SK-N-SH (cell line): ENCODE results near the gene TCF3.

ENCODE experiments used
- CTCF ChIP-seq: fragments of 200-600 bp; sonication (generic); IDR thresholded peaks from 2 replicates; pipeline ENCODE4 v1.6.1; 2017; ENCODE audit warnings: antibody characterized with exemption, mild to moderate bottlenecking, moderate library complexity
- EP300 ChIP-seq, 2 experiments: IDR thresholded peaks; 2 replicates each; pipeline versions ENCODE4 v1.4.0 to v1.6.1; 2012; ENCODE audit warnings: borderline replicate concordance in 1 of 2, low read depth in 1 of 2, low read length in 1 of 2
- MEF2A ChIP-seq: IDR thresholded peaks from 2 replicates; pipeline ENCODE4 v1.4.0; 2012; ENCODE audit warnings: low read depth, borderline replicate concordance
- POLR2AphosphoS5 ChIP-seq: IDR thresholded peaks from 2 replicates; pipeline ENCODE4 v1.6.1; 2012; ENCODE audit warnings: low read depth, low read length
- TCF12 ChIP-seq: IDR thresholded peaks from 2 replicates; pipeline ENCODE4 v1.4.0; 2012
- TF ChIP-seq, protein P1 (sequence below): IDR thresholded peaks from 2 replicates; pipeline ENCODE4 v1.6.1; 2012; ENCODE audit warnings: mild to moderate bottlenecking, low read depth, low read length, moderate library complexity
- TF ChIP-seq, protein P2 (sequence below): IDR thresholded peaks from 2 replicates; pipeline ENCODE4 v1.4.0; 2012; ENCODE audit warnings: low read depth

GRCh38 chr19:1655131-1655981 is 2.9 kb upstream of the TCF3 start:
- TF ChIP-seq EP300 (IDR thresholded peaks at IDR 0.05; ENCODE audit: borderline replicate concordance in 1 of 2, low read depth in 1 of 2, low read length in 1 of 2) = no peak
- no peak for TF ChIP-seq MEF2A
- TF ChIP-seq TCF12 = no peak
- TF ChIP-seq, protein P1, sequence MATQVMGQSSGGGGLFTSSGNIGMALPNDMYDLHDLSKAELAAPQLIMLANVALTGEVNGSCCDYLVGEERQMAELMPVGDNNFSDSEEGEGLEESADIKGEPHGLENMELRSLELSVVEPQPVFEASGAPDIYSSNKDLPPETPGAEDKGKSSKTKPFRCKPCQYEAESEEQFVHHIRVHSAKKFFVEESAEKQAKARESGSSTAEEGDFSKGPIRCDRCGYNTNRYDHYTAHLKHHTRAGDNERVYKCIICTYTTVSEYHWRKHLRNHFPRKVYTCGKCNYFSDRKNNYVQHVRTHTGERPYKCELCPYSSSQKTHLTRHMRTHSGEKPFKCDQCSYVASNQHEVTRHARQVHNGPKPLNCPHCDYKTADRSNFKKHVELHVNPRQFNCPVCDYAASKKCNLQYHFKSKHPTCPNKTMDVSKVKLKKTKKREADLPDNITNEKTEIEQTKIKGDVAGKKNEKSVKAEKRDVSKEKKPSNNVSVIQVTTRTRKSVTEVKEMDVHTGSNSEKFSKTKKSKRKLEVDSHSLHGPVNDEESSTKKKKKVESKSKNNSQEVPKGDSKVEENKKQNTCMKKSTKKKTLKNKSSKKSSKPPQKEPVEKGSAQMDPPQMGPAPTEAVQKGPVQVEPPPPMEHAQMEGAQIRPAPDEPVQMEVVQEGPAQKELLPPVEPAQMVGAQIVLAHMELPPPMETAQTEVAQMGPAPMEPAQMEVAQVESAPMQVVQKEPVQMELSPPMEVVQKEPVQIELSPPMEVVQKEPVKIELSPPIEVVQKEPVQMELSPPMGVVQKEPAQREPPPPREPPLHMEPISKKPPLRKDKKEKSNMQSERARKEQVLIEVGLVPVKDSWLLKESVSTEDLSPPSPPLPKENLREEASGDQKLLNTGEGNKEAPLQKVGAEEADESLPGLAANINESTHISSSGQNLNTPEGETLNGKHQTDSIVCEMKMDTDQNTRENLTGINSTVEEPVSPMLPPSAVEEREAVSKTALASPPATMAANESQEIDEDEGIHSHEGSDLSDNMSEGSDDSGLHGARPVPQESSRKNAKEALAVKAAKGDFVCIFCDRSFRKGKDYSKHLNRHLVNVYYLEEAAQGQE = no peak
- no peak for TF ChIP-seq CTCF
- no peak for TF ChIP-seq POLR2AphosphoS5
- TF ChIP-seq, protein P2, sequence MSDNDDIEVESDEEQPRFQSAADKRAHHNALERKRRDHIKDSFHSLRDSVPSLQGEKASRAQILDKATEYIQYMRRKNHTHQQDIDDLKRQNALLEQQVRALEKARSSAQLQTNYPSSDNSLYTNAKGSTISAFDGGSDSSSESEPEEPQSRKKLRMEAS = no peak
